AG10803 (cell line): ENCODE measurements around the gene CCT5.
A peak's percentile ranks its signal among the peaks of the same experiment; 100 is the strongest.

Source experiments
- DNase-seq: peaks from one replicate; pipeline ENCODE4 v3.0.0; 2010; ENCODE audit warnings: low read depth
- H3K4me3 ChIP-seq: 2 replicates; pipeline ENCODE4 v1.5.1; 2011; ENCODE audit warnings: mild to moderate bottlenecking, low read length, control low read depth
- CTCF ChIP-seq: conservative IDR thresholded peaks from 2 replicates; pipeline ENCODE4 v1.5.1; 2011; ENCODE audit warnings: mild to moderate bottlenecking, low read length, control low read depth, inconsistent platforms

Gene CCT5

GRCh38 chr5:10254686-10255085, 4.6 kb downstream of the CCT5 start:
- DNase-seq = peak; percentile 44

DNA sequence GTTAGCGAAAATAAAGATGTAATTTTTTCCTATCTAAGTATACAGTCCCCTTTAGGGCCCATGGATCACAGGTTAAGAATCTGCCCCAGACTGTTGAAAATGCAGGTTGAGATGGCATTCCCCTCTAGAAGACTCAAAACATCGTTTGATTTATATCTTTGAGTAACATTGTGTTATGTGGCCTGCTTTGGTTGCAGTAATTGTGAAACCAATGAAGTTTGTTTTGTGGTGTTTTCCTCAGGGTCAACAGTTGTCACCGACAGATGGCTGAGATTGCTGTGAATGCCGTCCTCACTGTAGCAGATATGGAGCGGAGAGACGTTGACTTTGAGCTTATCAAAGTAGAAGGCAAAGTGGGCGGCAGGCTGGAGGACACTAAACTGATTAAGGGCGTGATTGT, 7.8 kb downstream of the CCT5 start:
- TF ChIP-seq CTCF = no peak
- DNase-seq = no peak
- no peak overlapping the region for H3K4me3 ChIP-seq

More at GRCh38 chr5:10254686-10255085, 4.6 kb downstream of the CCT5 start:
- H3K4me3 ChIP-seq = no peak overlapping the region
- TF ChIP-seq CTCF = no peak

- no peak for DNase-seq
- no peak for TF ChIP-seq CTCF
- no peak overlapping the region for H3K4me3 ChIP-seq
These were observed 9.8 kb downstream of the CCT5 start for GRCh38 chr5:10259899-10260298.

DNA sequence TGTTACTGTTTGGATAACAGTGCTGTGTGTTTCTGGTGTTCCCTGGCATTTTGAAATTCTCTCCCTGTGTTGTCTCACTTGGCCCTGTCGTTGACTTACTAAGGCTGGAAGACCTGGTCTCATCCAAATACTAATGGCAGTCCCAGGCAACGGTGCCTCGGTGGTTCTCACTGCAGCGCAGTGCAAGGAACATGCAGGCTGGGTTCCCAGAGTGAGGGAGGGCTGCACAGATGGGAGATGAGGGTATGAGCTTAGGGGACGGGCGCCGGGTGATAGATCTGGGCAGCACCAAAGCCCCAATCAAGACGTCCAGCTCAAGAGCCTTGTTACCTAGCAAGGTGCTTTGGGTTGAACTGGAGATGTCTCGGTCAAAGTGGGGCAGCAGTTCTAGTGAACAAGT, 11.0 kb downstream of the CCT5 start:
- no peak for DNase-seq

GRCh38 chr5:10262121-10262774, 12.2 kb downstream of the CCT5 start:
- no peak for DNase-seq
- H3K4me3 ChIP-seq = no peak overlapping the region
- no peak for TF ChIP-seq CTCF

More for the DNA sequence above, 11.0 kb downstream of the CCT5 start:
- no peak for TF ChIP-seq CTCF
- H3K4me3 ChIP-seq = no peak overlapping the region

GRCh38 chr5:10262995-10263394, 12.9 kb downstream of the CCT5 start:
- H3K4me3 ChIP-seq = no peak overlapping the region
- no peak for TF ChIP-seq CTCF
- no peak for DNase-seq

DNA sequence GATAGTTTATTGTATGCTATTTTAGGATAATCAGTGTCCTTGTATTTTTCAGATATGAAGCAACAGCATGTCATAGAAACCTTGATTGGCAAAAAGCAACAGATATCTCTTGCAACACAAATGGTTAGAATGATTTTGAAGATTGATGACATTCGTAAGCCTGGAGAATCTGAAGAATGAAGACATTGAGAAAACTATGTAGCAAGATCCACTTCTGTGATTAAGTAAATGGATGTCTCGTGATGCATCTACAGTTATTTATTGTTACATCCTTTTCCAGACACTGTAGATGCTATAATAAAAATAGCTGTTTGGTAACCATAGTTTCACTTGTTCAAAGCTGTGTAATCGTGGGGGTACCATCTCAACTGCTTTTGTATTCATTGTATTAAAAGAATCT, 14.5 kb downstream of the CCT5 start:
- DNase-seq = peak; percentile 86
- no peak for TF ChIP-seq CTCF
- H3K4me3 ChIP-seq = no peak overlapping the region
